Hepatocyte (in vitro differentiated cells): Measurements from ENCODE around the gene LRRC27.

Experiments
- EZH2 ChIP-seq: fragments of 200-600 bp; sonication (generic); IDR thresholded peaks from 2 replicates; pipeline ENCODE4 v1.6.1; 2016; ENCODE audit warnings: antibody characterized with exemption, mild to moderate bottlenecking, borderline replicate concordance
- EZH2phosphoT487 ChIP-seq: fragments of 200-600 bp; sonication (generic); IDR thresholded peaks from one replicate; pipeline ENCODE4 v1.6.1; 2018; ENCODE audit warnings: antibody characterized with exemption, mild to moderate bottlenecking, low read depth, moderate library complexity; ENCODE audit not compliant: unreplicated experiment, severe bottlenecking
- TF ChIP-seq, protein P1 (sequence below): fragments of 200-600 bp; sonication (generic); IDR thresholded peaks from 2 replicates; pipeline ENCODE4 v1.5.1; 2016; ENCODE audit warnings: antibody characterized with exemption, mild to moderate bottlenecking; ENCODE audit not compliant: poor library complexity

DNA sequence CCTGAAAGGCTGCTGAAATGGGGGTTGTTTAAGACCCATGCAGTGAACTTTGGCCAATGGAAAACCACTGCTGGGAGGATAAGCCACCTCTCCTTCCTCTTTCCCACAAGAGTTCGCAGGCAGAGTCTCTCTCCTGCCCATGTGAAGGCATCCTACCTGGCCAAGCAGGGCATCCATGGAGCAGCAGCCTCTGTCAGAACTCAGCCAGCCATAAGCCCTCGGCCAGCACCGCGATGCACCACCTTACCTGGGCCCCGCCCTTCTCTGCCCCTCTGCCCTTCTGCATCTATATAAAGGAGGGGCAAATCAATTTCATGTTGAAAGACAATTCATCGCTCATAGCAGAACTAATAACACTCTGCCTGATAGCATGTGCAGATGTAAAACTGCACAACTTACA lies 18.1 kb upstream of the LRRC27 start:
- TF ChIP-seq, protein P1, sequence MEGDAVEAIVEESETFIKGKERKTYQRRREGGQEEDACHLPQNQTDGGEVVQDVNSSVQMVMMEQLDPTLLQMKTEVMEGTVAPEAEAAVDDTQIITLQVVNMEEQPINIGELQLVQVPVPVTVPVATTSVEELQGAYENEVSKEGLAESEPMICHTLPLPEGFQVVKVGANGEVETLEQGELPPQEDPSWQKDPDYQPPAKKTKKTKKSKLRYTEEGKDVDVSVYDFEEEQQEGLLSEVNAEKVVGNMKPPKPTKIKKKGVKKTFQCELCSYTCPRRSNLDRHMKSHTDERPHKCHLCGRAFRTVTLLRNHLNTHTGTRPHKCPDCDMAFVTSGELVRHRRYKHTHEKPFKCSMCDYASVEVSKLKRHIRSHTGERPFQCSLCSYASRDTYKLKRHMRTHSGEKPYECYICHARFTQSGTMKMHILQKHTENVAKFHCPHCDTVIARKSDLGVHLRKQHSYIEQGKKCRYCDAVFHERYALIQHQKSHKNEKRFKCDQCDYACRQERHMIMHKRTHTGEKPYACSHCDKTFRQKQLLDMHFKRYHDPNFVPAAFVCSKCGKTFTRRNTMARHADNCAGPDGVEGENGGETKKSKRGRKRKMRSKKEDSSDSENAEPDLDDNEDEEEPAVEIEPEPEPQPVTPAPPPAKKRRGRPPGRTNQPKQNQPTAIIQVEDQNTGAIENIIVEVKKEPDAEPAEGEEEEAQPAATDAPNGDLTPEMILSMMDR: no peak
- no peak for TF ChIP-seq EZH2
- TF ChIP-seq EZH2phosphoT487: no peak
